Measurements from ENCODE around the gene TMEM272. TPM values are rescaled to one million over a fixed set of nuclear protein-coding genes. Genes with fewer than 3 reads are reported as not detected.
A peak's percentile ranks its signal among the peaks of the same experiment; 100 is the strongest.

Gene TMEM272
- total RNA-seq, 1 experiment from 2014 or later = not detected

DNA sequence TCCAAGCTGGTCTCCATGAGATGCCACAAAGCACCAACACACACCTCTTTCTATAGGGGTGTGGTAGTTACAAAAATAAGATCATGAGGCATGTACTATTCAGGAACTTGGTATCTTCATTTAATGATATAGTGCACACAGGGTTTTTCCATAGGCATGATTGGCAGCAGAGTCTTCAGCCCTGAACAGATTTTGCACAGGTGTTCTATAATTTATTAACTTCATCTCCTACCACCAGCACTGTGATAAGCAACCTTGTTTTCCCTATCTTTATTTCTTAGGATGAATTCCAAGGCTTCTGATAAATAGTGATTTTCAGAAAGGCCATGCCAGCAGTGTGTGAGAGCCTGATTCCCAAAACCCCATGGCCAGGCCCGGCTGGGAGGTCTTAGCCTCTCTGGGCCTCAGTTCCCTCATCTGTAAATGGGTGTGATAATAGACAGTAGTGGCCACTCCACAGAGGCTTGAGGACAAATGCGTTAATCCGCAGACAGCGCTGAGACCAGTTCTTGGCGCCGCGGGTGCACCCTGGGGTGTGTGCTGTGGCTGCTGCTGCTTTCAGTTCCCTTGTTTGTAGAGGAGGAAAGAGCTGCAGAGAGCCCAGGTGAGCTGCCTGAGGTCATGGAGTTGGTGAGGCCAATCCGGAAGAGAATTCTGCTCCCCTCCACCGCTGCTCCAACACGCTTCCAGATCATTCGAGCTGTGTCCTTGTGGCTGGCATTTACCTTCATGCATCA, 74.1 kb downstream of the TMEM272 start:
- Mint-ChIP-seq H3K27me3 (ENCODE audit: insufficient read depth, unreplicated experiment) (no peaks in the 10 kb centered on the region), H3K4me1 (ENCODE audit: insufficient read depth, unreplicated experiment) (peaks cover 15% of the 10 kb centered on the region), H3K4me3 (ENCODE audit: unreplicated experiment) (no peak overlapping the region), H3K36me3 (ENCODE audit: insufficient read depth, unreplicated experiment) (peaks cover 43% of the 10 kb centered on the region), H3K9me3 (ENCODE audit: unreplicated experiment) (no peaks in the 10 kb centered on the region), H3K27ac (ENCODE audit: low read depth, unreplicated experiment) (peak overlapping the region; percentile 97)
- intact Hi-C loops (cut with micrococcal nuclease) = no loop called here
- TF ChIP-seq, protein P1, sequence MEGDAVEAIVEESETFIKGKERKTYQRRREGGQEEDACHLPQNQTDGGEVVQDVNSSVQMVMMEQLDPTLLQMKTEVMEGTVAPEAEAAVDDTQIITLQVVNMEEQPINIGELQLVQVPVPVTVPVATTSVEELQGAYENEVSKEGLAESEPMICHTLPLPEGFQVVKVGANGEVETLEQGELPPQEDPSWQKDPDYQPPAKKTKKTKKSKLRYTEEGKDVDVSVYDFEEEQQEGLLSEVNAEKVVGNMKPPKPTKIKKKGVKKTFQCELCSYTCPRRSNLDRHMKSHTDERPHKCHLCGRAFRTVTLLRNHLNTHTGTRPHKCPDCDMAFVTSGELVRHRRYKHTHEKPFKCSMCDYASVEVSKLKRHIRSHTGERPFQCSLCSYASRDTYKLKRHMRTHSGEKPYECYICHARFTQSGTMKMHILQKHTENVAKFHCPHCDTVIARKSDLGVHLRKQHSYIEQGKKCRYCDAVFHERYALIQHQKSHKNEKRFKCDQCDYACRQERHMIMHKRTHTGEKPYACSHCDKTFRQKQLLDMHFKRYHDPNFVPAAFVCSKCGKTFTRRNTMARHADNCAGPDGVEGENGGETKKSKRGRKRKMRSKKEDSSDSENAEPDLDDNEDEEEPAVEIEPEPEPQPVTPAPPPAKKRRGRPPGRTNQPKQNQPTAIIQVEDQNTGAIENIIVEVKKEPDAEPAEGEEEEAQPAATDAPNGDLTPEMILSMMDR (IDR thresholded peaks at IDR 0.05; ENCODE audit: unreplicated experiment) = no peak
- POLR2A ChIA-PET = interaction anchor here (0.6 to 1.5 kb wide), 7 partner anchors 12 to 318 kb away, joined by 3 to 7 read pairs (median 4); partner anchors contain the start of gene INTS6
- BruUV-seq (replicated peaks) = no TSS peak
- CTCF ChIA-PET = interaction anchor here (0.9 to 1.3 kb wide), 3 partner anchors 11 to 28 kb away, joined by 3 to 5 read pairs (median 4); no protein-coding TSS in a partner anchor
- DNase-seq (ENCODE audit: unreplicated experiment) = no peak

DNA sequence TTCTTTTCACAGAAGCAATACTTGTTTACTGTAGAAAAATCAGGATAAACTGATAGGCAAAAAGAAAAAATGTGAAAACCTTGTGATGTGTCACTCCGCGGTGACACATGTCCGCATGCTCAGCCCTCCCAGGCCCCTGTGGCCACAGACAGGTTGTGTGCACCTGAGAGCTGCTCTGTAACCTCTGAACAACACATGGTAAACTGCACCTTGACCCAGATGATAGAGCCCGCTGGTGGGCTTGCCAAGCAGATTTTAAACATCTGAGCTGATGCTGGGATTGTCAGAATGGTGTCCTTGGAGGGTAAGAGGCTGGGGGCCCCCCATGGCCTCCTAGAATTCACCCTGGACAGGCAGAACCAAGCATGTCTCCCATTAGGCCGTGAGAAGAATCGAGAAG, 74.8 kb downstream of the TMEM272 start:
- H3K36me3 Mint-ChIP-seq (ENCODE audit: insufficient read depth, unreplicated experiment) = peaks cover 43% of the 10 kb centered on the region
- ChIA-PET CTCF (interaction anchor here (0.9 to 1.3 kb wide), 2 partner anchors 27 to 28 kb away, joined by 3 to 5 read pairs; no protein-coding TSS in a partner anchor), POLR2A (interaction anchor here (0.6 to 1.5 kb wide), 7 partner anchors 10 to 317 kb away, joined by 3 to 7 read pairs (median 4); partner anchors contain the start of gene INTS6)
- no peak for DNase-seq (ENCODE audit: unreplicated experiment)
- no peaks in the 10 kb centered on the region for H3K9me3 Mint-ChIP-seq (ENCODE audit: unreplicated experiment)
- intact Hi-C loops (cut with micrococcal nuclease) = no loop called here
- peaks cover 15% of the 10 kb centered on the region for H3K4me1 Mint-ChIP-seq (ENCODE audit: insufficient read depth, unreplicated experiment)
- BruUV-seq (replicated peaks) = TSS peak; percentile 2
- no peaks in the 10 kb centered on the region for H3K27me3 Mint-ChIP-seq (ENCODE audit: insufficient read depth, unreplicated experiment)
- peak overlapping the region; percentile 97 for H3K27ac Mint-ChIP-seq (ENCODE audit: low read depth, unreplicated experiment)
- no peak overlapping the region for H3K4me3 Mint-ChIP-seq (ENCODE audit: unreplicated experiment)
- TF ChIP-seq, protein P1 (IDR thresholded peaks at IDR 0.05; ENCODE audit: unreplicated experiment) = no peak

DNA sequence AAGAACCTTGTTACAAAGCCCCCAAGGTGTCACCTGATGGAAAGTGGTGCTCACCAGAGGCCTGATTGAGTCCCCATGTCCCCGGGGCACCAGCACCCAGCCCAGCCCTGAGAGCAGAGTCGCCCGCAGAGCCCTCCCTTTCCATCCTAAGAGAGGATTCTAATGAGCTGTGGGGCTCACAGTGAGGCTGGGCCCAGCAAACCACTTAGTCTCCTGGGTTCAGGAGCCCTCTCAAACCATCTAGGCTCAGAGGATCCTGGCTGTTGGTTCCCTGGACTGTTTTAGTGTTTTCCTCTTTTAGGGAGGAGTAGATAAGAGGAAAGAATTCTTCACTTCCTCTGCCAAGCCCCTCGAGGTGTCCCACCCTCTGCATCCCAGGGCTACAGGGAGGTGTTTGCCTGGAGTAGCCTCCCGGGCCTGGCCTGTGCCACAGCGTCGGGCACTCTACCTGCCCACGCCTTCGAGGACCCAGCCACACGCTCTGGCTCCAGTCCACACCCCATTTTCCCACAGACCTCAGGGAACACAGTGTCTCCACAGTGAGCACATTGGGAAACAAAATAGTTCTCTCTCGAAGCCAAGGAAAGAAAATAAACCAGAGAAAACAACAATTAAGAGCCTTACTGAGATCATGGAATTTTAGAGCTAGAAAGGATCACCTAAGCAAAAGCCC, 75.4 kb downstream of the TMEM272 start:
- BruUV-seq (replicated peaks) = no TSS peak
- DNase-seq (ENCODE audit: unreplicated experiment) = peak; percentile 59
- ChIA-PET CTCF (interaction anchor here (0.6 to 1.3 kb wide), 3 partner anchors 27 to 1198 kb away, joined by 3 to 5 read pairs (median 3); no protein-coding TSS in a partner anchor), POLR2A (interaction anchor here (0.6 to 1.5 kb wide), 7 partner anchors 11 to 317 kb away, joined by 3 to 7 read pairs (median 4); partner anchors contain the start of gene INTS6)
- TF ChIP-seq, protein P1 (IDR thresholded peaks at IDR 0.05; ENCODE audit: unreplicated experiment) = no peak
- Mint-ChIP-seq H3K27ac (ENCODE audit: low read depth, unreplicated experiment) (peak overlapping the region; percentile 97), H3K9me3 (ENCODE audit: unreplicated experiment) (no peaks in the 10 kb centered on the region), H3K27me3 (ENCODE audit: insufficient read depth, unreplicated experiment) (no peaks in the 10 kb centered on the region), H3K36me3 (ENCODE audit: insufficient read depth, unreplicated experiment) (peaks cover 43% of the 10 kb centered on the region), H3K4me3 (ENCODE audit: unreplicated experiment) (no peak overlapping the region), H3K4me1 (ENCODE audit: insufficient read depth, unreplicated experiment) (peaks cover 15% of the 10 kb centered on the region)
- intact Hi-C loops (cut with micrococcal nuclease) = no loop called here

DNA sequence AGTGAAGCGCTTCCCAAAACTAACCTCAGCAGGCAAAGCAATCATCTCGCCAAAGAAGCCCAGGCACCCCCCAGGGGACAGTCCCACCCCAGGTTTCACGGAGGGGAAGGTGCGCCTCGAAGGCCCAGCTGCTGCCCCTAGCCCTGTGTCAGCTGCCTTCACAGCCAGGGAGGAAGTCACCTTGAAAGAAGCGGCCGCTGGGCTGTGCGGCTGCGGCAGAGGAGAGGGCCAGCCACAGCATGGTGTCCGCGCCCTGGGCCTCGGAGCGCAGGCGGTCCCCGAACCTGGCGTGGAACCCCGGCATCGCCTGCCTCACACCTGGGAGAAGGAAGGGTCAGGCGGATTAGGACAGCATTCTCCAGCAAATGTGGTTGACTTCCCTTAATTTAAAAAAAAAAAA, 76.0 kb downstream of the TMEM272 start:
- Mint-ChIP-seq H3K4me1 (ENCODE audit: insufficient read depth, unreplicated experiment) (peaks cover 15% of the 10 kb centered on the region), H3K27me3 (ENCODE audit: insufficient read depth, unreplicated experiment) (no peaks in the 10 kb centered on the region), H3K4me3 (ENCODE audit: unreplicated experiment) (no peak overlapping the region), H3K36me3 (ENCODE audit: insufficient read depth, unreplicated experiment) (peaks cover 47% of the 10 kb centered on the region), H3K9me3 (ENCODE audit: unreplicated experiment) (no peaks in the 10 kb centered on the region), H3K27ac (ENCODE audit: low read depth, unreplicated experiment) (peak overlapping the region; percentile 66)
- intact Hi-C loops (cut with micrococcal nuclease) = no loop called here
- ChIA-PET POLR2A (no interaction called here), CTCF (interaction anchor here (0.6 to 1.3 kb wide), 2 partner anchors 12 to 1198 kb away, joined by 3 to 4 read pairs; no protein-coding TSS in a partner anchor)
- TF ChIP-seq, protein P1 (IDR thresholded peaks at IDR 0.05; ENCODE audit: unreplicated experiment) = no peak
- DNase-seq (ENCODE audit: unreplicated experiment) = no peak
- no TSS peak for BruUV-seq (replicated peaks)
